Glomerular visceral epithelial cell (primary cell): ENCODE measurements around the gene SLC4A4.

Experiments used
- DNase-seq: peaks from one replicate; pipeline ENCODE4 v3.0.0-alpha.2; 2016; ENCODE audit errors: extremely low spot score

SLC4A4 gene

DNA sequence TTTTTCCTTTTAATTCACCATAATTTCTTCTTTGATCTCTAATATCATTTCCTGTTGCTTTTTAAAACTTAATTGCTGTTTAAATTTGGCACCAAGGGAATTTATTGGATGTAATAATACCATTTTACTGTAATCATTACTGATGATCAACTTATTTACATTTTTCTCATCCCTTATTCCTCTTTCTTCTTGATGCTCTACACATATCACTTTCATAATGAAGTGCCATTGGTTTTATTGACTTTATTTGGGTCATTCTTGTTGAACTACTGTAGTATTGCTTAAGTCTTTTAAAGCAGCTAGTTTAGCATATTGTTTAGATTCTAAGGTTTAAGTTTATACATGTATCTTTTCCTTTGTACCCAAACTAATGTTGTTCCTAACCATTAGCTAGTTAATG lies 130.7 kb downstream of the SLC4A4 start:
- DNase-seq: no peak

DNA sequence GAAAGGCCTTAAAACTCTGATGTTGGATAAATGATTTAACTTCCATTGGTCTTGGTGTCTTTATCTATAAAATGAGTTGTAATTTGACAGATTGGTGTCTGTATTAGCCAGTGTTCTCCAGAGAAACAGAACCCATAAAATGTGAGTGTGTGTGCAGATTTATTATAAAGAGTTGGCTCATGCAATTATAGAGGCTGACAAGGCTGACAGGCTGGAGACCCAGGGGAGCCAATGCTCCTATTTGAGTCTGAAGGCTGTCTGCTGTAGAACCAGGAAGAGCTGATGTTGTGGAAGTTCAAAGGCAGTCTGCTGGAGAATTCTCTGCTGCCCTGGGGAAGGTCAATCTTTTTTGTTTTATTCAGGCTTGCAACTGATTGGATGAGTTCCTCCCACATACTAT lies 131.7 kb downstream of the SLC4A4 start:
- DNase-seq: no peak

DNA sequence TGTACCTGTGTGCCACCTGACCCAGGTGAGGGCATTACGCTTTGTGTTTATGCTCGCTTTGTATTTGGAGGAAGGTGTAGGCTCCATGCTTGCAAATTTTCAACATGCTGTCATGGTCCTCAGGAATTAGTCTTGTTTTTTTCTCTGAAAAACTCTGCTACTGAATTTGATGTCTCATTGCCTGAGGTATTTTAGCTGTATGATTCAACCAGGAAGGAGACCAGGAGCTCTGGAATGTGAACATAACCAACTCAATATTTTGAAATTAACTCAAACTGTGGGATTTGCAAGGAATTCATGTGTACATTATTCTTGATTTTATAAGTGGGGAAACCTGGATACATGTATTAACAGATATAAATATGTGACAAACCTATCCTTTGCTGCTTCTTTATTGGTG lies 134.1 kb downstream of the SLC4A4 start:
- peak; percentile 56 for DNase-seq

DNA sequence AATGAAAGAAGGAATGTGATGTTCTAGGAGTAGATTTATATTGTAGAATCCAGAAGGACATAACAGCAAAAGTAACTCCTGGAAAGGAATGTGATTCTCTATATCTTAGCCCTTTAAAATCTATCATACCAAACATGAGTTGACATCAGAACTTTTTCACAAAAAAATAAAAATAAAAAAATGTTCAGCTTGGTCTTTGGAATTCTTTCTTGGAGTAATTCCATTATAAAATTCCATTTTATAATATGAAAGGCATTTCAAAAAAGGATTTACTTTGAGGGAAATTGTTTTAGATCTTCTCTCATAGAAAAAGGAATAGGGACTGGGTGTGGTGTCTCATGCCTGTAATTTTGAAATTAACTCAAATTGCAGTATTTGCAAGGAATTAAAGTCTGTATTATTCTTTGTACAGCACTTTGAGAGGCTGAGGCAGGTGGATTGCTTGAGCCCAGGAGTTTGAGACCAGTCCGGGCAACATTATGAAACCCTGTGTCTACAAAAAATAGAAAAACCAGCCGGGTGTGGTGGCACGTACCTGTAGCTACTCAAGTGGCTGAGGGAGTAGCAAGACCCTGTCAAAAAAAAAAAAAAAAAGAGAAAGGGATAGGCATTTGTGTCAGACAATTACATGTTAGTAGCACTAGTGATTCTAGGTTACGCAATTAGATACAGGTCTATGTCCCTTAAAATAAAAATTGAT lies 134.9 kb downstream of the SLC4A4 start:
- DNase-seq: no peak

DNA sequence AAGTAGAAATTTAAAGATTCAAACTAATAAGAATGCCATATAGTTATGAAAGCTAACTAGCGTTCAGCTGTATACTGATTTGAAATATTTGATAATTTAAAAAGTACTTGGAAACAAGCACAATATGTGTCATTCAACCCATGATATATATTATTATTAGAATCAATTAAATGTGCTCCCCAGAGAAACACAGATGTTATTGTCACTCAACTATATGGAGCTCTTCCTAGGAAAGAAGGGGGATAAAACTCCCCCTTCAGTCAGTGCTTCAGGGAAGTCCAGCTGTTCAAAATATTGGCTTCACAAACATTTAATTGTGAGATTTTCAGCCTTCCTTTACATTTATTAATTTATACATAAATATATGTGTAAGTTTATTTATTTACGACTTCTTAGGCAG lies 135.9 kb downstream of the SLC4A4 start:
- no peak for DNase-seq

DNA sequence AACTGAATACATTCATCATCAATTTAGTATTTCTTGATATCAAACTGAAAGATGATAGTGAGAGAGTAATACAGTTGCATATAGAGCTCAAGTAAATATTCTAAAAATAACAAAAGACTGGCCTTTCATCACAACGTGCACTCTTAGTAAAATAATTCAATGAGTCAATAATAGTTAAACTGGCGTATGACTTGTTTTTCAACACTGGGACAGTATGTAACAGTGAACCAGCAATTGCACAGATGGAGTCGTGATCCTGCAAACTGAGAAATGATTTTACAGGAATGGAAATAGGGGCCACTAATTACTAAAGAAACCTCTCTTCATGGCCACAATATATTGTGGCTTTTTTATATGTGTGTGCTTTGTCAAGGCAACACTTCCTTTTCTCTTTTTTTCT lies 137.4 kb downstream of the SLC4A4 start:
- no peak for DNase-seq

DNA sequence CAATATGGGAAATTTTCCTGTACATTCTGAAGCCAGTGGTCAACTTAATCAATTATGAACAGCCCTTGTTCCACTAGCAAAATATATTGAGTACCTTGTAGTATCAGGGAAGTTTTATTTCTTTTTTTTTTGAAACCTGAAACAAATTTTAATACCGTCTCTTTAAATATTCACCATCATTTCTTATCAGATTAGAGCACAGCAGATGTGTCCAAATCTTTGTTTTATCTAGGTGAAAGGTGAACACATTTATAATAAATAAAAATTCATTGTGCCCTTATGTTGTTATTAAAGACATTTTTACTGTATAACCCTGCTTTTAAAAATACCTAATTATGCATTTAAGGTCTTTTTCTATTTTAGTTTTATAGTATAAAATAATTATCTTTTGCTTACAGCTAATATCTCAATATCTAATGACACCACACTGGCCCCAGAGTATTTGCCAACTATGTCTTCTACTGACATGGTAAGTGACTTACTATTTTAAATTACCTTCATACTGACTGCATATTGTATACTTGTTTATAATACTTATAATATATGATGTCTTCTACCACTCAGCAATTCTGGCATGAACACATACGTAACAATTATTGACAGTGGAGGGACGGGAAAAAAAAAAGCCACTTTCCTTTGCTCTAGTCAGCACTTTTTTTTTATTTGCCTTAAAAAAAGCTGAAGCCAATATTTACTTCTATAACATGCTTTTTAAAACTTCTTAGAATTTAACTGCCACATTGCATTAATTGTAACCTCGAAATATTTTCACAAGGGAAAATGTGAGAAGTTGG lies 147.9 kb downstream of the SLC4A4 start:
- DNase-seq: no peak

DNA sequence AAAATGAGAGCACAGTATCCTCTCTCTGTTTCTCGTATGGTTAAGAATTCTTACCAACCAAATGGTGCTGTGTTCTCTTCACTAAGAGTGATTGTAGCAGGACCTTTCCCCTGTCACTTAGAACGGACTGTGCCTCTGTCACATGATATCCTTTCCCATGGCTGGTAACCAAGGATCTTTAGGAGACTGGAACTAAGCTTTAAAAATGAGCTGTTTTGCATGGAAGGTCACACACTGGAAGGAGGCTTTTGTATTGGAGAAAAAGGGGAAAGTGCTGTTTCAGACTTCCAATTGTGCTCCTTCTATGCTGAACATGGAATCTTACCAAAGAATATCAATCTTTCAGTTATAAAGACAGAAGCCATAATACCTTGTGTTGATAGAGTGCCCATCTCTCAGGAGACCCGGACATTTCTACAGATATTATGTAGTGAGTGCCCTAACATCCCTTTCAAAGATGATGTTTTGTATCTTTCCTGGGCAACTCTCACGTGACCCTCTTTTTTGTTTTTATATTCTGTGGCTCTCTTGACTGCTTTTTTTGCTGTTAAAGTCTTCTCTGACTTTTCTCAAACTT lies 148.6 kb downstream of the SLC4A4 start:
- no peak for DNase-seq

DNA sequence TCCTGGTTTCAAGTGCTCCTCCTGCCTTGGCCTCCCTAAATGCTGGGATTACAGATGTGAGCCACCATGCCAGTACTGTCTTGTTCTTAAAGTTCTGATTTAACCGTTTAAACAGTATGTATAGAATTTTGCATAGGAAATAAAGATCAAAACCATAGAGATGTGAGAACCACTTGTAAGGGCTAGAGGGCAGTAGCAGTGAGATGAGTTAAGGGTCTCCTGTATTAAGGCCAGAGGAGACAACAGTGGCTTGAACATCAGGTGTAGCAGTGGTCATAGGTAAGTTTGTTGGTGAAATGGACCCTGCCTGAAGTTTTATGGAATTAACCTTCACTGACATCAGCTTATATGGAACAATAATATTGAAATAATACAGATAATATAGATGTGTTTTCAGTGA lies 155.7 kb downstream of the SLC4A4 start:
- no peak for DNase-seq

DNA sequence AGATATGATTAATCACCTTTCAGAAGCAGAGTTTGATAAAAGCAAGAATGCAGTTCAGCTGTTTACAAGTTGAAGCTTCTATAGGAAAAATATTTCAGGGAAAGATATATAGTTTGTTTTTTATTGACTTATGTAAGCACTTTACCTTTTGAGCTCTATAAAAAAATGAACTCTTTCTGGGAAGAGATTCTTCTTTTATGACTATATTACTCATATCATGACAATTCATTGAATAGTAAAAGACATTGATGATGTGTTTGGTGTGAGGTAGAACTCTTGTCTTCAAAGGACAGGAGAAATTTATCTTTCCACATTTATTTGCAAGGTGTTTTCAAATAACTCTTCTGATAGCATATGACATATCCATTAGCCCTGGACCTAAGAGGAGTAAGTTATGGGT lies 156.6 kb downstream of the SLC4A4 start:
- no peak for DNase-seq

DNA sequence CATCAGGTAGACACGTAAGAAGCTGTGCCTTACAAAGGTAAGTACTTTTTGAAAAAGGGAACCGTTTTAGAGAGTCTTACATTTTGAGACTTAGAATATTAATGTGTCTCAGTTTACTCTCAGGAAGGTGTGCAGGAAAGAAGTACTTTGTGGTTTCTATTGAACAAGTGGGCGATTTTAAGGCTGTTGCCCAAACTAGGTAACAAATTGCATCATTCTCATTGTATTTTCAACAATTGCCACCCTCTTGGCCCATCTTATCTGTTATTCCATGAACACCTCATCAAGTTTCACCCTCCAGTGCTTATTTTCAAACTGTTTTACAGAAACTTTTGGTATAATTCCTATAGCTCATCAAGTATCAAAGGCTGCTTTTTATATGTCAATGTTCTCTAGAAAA lies 158.3 kb downstream of the SLC4A4 start:
- DNase-seq: no peak

DNA sequence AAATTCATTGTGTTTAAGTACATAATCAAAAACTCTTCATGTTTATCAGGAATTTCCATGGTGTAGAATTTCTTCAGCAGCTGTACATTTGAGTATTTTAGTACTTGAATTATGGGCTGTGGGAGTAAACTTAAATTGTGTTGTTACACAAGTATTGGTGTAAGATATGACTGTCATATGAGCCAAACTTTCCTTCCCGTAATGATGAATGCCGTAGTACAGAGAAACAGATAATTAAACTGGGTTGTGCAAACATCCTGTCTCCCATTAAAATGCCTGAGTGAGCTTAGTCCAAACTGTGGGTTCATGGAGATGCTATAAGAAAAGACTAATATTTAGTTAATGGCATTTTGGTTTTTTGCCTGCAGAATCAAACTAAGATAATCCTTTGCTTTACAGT lies 159.2 kb downstream of the SLC4A4 start:
- no peak for DNase-seq

DNA sequence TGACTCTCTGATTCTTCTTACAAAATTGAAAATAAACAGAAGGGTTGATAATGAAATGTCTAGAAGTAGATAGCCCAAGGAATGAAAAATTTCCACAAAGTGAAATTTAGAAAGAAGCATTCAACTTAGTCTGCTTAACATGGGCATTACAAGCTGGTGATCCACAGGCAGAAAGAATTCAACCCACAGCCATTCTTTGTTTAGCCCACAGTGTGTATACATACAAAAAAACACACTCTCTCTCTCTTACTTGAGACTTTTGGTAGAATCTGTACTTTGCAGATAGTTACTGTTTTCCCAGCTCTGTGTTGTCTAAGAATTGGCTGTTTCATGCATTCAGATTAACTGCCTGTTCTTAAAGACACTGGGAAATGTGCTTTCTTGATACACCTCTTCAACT lies 159.8 kb downstream of the SLC4A4 start:
- no peak for DNase-seq

DNA sequence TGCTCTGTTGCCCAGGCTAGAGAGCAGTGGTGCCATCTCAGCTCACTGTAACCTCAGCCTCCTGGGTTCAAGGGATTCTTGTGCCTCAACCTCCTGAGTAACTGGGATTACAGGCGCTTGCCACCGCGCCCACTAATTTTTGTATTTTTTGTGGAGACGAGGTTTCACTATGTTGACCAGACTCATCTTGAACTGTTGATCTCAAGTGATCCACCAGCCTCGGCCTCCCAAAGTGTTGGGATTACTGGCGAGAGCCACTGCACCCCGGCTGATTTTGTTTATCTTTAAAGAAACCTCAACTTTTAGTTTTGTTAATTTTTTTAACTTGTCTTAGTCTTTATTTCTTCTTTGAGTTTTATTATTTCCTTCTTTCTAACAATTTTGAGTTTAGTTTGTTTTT lies 163.2 kb downstream of the SLC4A4 start:
- no peak for DNase-seq

DNA sequence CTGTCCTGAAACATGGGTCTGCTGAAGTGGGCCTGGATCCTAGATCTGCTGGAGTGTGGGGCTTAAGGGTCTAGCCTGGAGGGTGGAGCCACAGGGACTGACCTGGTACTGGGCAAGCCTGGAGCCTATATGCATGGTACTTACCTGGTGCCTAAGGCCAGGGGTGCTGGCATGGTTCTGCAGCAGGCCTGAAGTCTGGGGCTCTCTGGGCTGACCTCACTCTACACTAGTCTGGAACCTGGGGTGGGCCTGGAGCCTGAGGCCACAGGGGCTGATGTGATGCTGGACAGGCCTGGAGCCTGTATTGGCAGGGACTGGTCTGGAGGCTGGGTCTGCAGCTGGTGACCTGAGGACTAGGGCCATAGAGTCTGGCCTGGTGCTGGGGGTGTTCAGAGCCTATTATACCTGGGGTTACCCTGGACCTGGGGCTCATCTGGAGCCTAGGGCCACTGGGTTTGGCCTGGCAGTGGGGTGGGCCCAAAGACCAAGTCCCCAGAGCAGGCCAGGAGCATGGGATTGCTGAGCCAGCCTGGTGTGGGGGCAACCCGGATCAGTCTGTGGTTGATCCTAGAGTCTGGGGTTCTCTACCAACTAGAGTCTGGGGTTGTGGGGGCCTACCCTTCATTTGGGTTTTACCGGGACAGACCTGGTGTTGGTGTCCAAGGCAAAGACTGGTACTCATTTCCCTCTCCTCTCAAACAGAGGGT lies 179.6 kb downstream of the SLC4A4 start:
- no peak for DNase-seq

DNA sequence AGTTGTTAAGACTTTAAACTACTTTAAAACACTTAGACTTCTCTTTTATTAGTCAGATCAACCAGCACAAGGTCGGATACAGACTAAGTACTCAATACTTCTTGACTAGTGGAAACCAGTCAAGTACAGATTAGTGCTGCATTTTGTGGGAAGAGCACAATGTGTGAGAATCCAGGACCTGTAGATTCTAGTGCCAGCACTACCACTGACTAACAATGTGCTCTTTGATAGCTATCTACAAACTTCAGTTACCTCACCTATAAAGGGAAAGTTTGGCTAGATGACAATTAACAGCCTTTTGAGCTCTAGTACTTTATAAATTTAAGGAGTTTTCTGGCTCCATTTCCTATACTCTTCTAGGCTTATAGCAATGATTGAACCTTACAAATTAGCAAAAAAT lies 181.5 kb downstream of the SLC4A4 start:
- DNase-seq: no peak

DNA sequence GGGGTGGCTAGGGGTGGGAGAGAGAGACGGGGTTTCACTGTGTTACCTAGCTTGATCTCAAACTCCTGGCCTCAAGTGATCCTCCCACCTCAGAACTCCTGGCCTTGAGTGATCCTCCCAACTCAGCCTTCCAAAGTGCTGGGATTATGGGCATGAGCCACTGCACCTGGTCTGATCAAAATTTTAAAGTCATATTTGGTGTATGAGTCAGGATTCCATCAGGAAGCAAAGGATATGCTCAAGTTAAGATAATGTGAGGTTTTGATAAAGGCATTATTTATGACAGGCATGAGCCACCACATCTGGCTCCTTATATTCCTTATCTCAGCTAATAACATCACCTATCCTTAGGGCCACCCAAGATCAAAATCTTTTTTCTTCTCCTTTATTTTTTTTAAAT lies 182.0 kb downstream of the SLC4A4 start:
- no peak for DNase-seq

DNA sequence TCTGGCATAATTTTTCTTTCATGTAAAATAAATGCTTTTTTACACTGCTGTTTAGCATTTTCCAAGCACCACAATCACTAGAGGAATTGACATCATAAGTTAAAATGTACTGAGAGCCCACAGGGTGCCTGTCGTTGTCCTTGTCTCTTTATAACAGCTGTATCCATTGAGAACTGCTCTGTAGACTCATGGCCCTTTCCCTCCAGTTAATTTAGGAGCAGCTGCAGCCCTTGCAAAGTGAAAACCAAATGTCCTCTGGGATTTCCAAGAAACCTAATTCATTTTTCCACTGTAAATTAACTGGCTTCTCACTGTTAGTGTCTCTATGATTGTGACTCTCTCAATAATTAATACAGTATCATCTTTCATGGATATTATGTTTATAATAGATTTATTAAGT lies 185.9 kb downstream of the SLC4A4 start:
- no peak for DNase-seq

DNA sequence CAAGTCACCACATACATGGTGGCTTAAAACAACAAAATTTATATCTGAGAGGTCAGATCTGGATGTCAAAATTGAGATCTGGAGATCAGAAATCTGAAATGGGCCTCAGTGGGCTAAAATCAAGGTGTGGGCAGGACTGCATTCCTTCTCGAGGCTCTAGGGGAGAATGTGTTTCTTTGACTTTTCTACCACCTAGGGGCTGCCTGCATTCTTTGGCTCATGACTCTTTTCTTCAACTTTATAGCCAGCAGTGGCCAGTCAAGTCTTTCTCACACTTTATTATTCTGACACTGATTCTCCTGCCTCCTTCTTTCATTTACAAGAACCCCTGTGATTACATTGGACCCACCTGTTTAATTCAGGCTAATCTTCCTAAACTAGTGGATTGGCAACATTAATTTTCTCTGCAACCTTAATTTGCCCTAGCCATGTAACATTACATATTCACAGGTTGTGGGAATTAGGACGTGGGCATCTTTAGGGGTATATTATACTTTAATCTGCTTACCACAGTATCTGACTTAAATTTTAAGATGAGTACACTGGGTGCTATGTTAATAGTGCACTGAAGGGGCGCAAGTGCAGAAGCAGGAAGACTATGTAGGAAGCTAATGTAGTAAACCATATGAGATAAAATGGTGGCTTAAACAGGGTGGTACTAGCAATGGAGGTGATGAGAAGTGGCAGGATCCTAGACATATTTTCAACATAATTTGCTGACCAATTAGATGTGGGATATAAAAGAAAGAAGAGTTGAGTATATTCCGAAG lies 188.0 kb downstream of the SLC4A4 start:
- DNase-seq: peak; percentile 7

DNA sequence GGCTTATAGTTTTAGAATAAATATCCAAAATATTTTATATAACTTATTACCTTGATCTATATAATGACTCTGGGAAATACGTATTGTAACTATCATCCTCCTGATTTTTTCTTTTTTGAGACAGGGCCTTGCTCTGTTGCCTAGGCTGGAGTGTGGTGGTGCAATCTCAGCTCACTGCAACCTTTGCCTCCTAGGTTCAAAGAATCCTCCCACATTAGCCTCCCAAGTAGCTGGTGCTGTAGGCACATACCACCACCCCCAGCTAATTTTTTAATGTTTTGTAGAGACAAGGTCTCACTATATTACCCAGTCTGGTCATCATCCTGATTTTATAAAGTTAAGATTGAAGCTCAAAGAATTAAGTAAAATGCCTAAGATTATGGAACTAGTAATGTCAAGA lies 193.6 kb downstream of the SLC4A4 start:
- no peak for DNase-seq

DNA sequence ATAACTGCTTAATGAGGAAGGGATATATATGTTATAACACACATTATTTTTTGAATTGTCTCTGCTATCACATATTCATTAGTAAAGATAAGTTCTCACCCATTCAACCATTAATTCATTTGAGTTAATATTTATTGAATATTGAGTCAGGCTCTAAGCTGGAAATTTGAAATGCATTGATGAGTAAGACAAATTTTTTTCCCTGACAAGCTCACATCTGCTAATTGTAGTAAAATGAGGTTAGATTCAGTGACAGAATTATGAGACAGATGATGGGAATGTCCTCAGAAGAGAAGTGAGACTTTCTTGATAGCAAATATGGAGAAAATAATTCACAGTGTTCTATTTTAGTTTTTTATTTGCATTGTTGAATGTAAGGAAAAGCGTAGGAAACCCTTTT lies 194.3 kb downstream of the SLC4A4 start:
- no peak for DNase-seq

DNA sequence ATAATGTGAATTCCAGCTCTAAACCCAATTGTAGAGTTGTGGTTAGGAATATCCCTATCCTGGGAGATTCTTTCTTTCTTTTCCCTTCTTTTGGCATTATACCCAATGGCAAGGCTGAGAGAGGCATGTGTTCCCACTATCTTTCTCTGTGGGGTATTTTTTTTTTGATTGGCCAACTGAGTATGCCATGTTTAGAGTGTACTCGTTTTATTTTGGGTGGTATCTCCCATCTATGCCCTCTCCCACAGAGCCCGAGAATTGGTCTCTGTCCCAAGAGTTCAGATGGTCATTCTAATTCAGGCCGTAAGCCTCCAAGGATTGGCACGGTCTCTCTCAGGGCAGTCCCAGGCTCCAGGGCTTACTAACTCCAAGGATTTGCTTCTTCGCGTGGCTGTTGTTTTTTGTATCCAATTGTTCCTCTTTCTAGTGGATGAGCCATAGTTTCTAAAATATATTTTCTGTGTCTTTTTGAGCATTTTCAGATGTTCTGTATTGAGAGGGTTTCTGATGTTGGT lies 198.8 kb downstream of the SLC4A4 start:
- DNase-seq: no peak
